GM19463 (cell line): ENCODE measurements around the gene ATG16L2.
A peak's percentile ranks its signal among the peaks of the same experiment; 100 is the strongest.
"Not testable (repeated sequence)": the region's sequence is repeated elsewhere in the genome, so short reads cannot be mapped to it uniquely, and the experiment has no call there.

Experiments
- ATAC-seq: cut with Tn5 transposase; IDR thresholded peaks from one replicate; pipeline ENCODE4 v1.9.1; 2021; ENCODE audit warnings: mild to moderate bottlenecking, moderate library complexity; ENCODE audit not compliant: unreplicated experiment

ATG16L2 gene

GRCh38 chr11:72821920-72822799 lies 7.9 kb downstream of the ATG16L2 start:
- ATAC-seq: peak; percentile 52

DNA sequence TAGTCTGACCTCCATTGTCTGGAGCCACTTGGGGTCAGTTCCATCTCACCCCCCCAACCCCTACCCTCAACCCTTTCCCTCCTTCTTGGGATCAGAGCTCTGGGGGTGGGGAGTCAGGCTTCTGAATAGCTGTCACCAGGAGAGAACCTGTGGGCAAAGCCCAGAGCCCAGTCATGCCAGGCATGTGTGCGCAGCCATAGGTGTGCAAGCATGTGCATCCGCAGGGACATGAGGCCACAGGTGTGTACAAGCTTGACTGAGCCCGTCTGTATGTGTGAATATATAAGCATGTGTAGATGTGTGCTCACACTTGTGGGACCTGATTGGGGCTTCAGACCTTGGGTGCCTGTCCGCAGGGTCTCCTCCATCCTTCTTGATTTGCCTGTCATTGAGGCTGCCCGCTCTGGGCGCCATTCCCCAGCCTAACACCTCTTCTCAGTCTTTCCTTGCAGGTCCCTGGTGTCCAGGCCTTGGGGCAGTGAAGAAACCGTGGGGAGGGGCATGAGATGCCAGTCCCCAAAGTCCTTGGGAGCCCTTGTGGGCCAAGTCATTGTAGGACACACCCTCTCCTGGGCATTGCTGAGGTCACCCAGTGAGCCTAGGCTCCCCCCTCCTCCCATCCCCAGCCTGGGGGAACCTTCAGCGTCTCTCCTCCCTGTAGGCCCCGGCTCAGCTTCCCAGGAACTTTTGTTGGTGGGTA lies 9.0 kb downstream of the ATG16L2 start:
- no peak for ATAC-seq

- no peak for ATAC-seq
Observed at GRCh38 chr11:72824020-72824419, 9.8 kb downstream of the ATG16L2 start.

- ATAC-seq: no peak
Observed at GRCh38 chr11:72824811-72825505, 10.7 kb downstream of the ATG16L2 start.

DNA sequence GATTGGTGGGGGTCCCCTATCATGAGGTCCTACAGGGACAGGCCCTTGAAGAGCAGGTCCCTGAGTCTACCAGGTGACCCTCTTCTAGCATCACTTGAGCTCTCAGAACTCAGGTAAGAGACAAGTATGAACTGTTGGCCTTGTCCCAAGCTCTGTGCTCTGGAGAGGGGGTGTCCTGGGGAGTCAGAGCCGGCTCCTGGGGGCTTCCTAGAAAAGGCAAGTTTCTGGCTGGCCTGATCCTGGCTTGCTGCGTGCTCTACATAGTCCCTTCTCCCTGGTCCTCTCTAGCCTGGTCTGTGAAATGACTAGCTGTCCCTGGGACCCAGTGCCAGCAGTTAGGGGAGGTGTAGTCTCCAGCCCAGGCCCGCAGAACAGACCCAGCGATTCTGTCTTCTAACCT lies 11.4 kb downstream of the ATG16L2 start:
- no peak for ATAC-seq

GRCh38 chr11:72826191-72826941 lies 12.2 kb downstream of the ATG16L2 start:
- no peak for ATAC-seq

- no peak for ATAC-seq
Observed at GRCh38 chr11:72826942-72827480, 12.8 kb downstream of the ATG16L2 start.

GRCh38 chr11:72827656-72828055 lies 13.4 kb downstream of the ATG16L2 start:
- not testable (repeated sequence) for ATAC-seq

- no peak for ATAC-seq
Observed at GRCh38 chr11:72828081-72828567, 13.9 kb downstream of the ATG16L2 start.

DNA sequence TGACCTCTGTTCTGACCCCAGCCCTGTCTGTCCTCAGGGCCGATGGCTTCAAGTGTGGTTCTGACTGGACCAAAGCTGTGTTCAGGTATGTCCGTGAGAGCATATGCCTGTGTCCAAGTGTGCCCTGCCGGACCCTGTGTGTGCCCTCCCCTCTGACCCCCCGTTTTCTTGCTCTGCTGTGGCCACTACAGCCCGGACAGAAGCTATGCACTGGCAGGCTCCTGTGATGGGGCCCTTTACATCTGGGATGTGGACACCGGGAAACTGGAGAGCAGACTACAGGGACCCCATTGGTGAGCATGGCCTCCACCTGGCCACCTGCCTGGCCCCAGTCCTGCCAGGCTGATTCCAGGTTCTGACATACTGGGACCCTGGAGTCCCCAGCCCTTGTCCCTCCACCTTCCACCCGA lies 14.5 kb downstream of the ATG16L2 start:
- no peak for ATAC-seq

DNA sequence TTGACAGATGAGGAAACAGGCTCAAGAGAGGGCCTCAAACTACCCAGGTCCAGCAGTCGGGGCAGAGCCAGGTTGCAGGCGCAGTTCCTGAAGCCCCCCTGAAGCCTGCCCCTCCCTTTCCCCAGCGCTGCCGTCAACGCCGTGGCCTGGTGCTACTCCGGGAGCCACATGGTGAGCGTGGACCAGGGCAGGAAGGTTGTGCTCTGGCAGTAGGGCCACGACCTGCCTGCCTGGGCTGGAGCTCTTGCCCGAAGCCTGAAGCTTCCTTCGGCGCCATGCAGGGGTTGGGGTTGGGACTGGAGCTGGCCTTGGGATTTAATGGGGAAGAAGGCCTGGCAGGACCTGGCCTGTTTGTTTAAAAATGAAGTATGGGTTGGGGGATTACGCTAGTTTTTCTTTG lies 15.0 kb downstream of the ATG16L2 start:
- no peak for ATAC-seq

- no peak for ATAC-seq
Observed at GRCh38 chr11:72829884-72830533, 15.8 kb downstream of the ATG16L2 start.

DNA sequence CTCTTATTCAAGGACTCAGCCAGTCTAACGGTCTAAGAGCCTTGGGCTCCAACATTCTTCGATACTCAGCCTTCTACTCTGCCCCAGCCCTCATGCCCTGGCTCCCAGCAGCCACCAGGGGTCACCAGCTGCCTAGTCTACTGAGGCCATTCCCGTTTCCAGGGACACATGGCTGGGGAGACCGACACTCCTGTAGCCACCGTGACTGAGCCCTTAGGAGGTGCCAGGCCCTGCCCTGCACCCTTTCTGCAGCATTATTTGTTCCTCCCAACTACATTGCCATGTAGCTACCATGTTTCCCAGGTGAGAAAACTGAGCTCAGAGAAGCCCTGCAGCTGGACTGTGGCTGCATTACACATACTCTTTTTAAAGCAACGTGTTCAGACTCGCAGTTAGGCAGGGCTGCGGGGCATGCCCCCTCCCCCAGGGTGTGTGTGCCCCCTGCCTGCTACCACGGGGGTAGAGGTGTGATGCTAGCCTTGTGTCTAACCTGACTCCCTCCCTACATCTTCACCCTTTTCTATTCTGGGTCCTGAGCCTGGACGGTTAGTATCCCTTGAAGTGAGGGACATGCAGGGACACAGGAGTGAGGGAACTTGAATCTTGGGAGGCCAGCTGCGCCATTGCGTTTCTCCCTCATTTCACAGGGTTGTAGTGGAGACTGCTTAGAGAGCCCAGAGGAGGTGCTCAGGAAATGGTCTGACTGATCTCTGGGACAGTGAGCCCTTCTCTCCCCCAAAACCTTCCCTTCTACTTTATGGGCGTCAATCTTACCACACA lies 17.5 kb downstream of the ATG16L2 start:
- peak; percentile 51 for ATAC-seq

- ATAC-seq: no peak
Observed at GRCh38 chr11:72832301-72833082, 18.3 kb downstream of the ATG16L2 start.

GRCh38 chr11:72833083-72833733 lies 19.0 kb downstream of the ATG16L2 start:
- ATAC-seq: no peak

DNA sequence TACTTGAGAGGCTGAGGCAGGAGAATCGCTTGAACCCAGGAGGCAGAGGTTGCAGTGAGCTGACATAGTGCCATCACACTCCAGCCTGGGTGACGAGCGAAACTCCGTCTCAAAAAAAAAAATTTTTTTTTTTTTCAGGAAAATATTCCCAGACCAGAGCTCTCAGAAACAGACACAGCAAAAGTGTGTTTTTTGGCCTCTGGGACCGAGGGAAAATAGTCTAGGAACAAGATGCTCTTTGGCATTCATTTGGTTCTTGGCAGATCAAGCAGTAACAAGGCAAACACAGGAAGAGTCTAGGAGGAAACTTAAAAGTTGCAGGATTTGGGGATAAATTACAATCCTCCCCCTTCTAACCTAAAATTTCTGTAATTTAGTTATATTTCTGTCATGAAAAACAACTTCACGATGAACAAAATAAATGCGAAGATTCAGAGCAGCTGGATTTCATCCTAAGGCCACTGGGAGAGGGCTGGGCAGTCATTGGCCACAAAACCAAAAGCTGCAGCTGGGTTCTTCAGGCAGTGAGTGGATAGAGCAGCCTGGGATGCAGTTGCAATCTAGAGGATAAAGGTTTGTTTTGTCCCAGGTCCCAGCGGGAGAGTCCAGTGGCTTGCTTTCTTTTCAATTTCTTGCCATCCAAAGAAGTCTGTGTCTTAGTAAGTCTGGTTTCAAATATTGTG lies 19.7 kb downstream of the ATG16L2 start:
- no peak for ATAC-seq

- ATAC-seq: no peak
Observed at GRCh38 chr11:72834905-72835304, 20.7 kb downstream of the ATG16L2 start.
